Spleen (tissue), 7 donors: Measurements from ENCODE around the gene TCF12.

Experiments
- POLR2A ChIP-seq, 3 donors: fragments of 450-650 bp; IDR thresholded peaks; one replicate each; pipeline ENCODE4 v1.5.1; 2017; ENCODE audit warnings: antibody characterized with exemption in 3 of 3, mild to moderate bottlenecking in 1 of 3
- POLR2AphosphoS5 ChIP-seq, 3 donors: sonication (generic); formaldehyde crosslinking; IDR thresholded peaks; one replicate each; pipeline ENCODE4 v1.5.1; 2017; ENCODE audit warnings: antibody characterized with exemption in 3 of 3
- TF ChIP-seq, protein P1 (sequence below), 11 experiments: fragments of 200-600 bp in 7 of 11; fragments of 450-650 bp in 4 of 11; sonication (generic) in 4 of 11; IDR thresholded peaks in 8 of 11; conservative IDR thresholded peaks in 3 of 11; 1 replicate in 7 of 11; 2 replicates in 4 of 11; pipeline versions ENCODE4 v1.4.0 to v1.8.0; 2016 to 2021; ENCODE audit warnings: antibody characterized with exemption in 11 of 11, inconsistent platforms in 4 of 11, mild to moderate bottlenecking in 1 of 11
- donor health status: DM: no; HTN: no; CAD: no; lungs with moderate emphysema.
- donor health status: DM: no; HTN: no; CAD: no.
- donor health status: DM: no; HTN: no; CAD: no.

DNA sequence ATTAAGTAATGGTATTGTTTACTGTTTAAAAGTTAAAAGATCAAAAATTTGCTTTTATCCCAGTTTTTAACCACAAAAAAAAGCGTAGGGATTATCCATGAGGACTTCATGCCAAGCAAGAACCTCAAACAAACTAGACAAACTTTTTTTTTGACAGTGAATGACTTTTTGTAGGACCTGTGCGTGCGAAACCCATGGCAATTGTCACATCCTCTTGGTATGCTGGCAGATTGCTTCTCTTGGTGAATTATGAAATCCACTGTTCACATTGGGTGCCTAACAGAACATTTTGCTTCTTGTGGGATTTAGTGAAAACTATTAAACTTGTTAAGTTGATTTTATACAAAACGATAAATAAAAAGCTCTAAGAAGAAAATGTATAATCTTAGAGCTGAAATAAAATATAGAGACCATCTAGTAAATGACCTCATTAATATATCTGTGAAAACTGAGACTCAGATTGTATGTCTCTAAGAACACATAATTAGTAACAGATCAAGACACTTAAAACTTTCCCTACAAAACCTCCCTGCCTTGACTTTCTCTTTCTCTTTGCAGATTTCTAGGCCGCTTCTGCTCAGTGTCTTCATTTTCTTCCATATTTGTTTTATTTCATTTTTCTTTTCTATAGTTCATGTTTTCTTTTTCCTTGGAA lies 370.6 kb downstream of the TCF12 start:
- TF ChIP-seq, protein P1, sequence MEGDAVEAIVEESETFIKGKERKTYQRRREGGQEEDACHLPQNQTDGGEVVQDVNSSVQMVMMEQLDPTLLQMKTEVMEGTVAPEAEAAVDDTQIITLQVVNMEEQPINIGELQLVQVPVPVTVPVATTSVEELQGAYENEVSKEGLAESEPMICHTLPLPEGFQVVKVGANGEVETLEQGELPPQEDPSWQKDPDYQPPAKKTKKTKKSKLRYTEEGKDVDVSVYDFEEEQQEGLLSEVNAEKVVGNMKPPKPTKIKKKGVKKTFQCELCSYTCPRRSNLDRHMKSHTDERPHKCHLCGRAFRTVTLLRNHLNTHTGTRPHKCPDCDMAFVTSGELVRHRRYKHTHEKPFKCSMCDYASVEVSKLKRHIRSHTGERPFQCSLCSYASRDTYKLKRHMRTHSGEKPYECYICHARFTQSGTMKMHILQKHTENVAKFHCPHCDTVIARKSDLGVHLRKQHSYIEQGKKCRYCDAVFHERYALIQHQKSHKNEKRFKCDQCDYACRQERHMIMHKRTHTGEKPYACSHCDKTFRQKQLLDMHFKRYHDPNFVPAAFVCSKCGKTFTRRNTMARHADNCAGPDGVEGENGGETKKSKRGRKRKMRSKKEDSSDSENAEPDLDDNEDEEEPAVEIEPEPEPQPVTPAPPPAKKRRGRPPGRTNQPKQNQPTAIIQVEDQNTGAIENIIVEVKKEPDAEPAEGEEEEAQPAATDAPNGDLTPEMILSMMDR (IDR thresholded peaks at IDR 0.05 in 8 of 11, conservative IDR thresholded peaks at IDR 0.05 in 3 of 11): no peak
- TF ChIP-seq POLR2AphosphoS5 (IDR thresholded peaks at IDR 0.05): no peak
- TF ChIP-seq POLR2A (IDR thresholded peaks at IDR 0.05): no peak
